ENCODE results near the gene MAD2L1BP. TPM values are rescaled to one million over a fixed set of nuclear protein-coding genes. Genes with fewer than 3 reads are reported as not detected.

MAD2L1BP gene
- total RNA-seq, 1 experiment from 2014 or later, result 30.1 TPM

DNA sequence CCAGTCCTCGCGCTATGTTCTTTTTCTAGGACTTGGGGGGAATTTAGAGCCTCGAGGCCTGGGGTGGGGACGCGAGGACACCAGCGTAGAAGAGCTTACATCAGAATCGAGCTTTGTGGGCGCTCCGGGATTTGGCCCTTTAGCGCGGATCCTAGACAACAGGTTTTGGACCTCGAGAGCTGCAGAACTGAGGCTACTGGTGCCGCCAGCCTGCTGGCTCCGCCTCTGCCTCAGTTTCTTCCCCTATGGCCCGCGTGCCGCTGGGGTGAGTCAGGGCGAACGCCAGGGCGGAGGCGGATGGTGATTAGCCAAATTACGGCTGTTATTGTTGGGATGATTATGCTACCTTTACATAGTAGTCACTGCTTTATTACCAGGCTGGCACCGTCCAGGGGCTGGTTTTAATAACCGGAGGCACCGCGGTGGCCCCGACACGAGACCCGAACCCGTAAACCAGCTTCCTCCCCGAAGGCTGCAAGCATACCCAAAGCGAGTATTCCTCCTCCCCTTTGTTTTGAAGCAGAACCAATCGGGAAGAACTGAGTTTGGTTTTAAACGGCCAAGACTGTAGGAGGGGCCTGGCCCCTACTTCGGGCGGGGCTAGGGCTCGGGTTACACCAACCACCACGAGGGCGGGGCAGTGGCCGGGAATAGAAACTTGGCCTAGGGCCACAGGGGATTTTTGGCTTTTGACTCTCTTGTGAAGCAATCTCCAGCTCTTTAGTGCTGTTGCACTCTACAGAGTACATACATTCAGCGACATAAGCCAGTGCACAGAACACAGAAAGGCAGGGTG is 5.9 kb upstream of the MAD2L1BP start (continued):
- TF ChIP-seq, protein P1, sequence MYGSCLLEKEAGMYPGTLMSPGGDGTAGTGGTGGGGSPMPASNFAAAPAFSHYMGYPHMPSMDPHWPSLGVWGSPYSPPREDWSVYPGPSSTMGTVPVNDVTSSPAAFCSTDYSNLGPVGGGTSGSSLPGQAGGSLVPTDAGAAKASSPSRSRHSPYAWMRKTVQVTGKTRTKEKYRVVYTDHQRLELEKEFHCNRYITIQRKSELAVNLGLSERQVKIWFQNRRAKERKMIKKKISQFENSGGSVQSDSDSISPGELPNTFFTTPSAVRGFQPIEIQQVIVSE (CRISPR knock-in tag; IDR thresholded peaks at IDR 0.05; ENCODE audit: borderline replicate concordance), result no peak
- TF ChIP-seq MYBL2 (CRISPR knock-in tag; IDR thresholded peaks at IDR 0.05) (peak; percentile 81), OVOL2 (CRISPR knock-in tag; IDR thresholded peaks at IDR 0.05; ENCODE audit: borderline replicate concordance) (no peak), GABPB1 (CRISPR knock-in tag; IDR thresholded peaks at IDR 0.05) (peak; percentile 64), SOX15 (CRISPR knock-in tag; IDR thresholded peaks at IDR 0.05) (no peak), HMGA2 (CRISPR knock-in tag; IDR thresholded peaks at IDR 0.05) (no peak), TCF7 (CRISPR knock-in tag; IDR thresholded peaks at IDR 0.05; ENCODE audit: low read depth) (no peak), FOXK1 (CRISPR knock-in tag; IDR thresholded peaks at IDR 0.05) (no peak; the same call in 1 of the 2 replicates), CREB1 (CRISPR knock-in tag; IDR thresholded peaks at IDR 0.05) (peak; percentile 38; the same call in 1 of the 2 replicates), ZNF219 (CRISPR knock-in tag; IDR thresholded peaks at IDR 0.05; ENCODE audit: borderline replicate concordance) (no peak), TP53 (CRISPR knock-in tag; IDR thresholded peaks at IDR 0.05) (no peak), FOXJ3 (CRISPR knock-in tag; IDR thresholded peaks at IDR 0.05; ENCODE audit: borderline replicate concordance) (no peak), NFYB (CRISPR knock-in tag; conservative IDR thresholded peaks at IDR 0.05; ENCODE audit: low read depth) (peak; percentile 46), NR2C2 (CRISPR knock-in tag; IDR thresholded peaks at IDR 0.05) (no peak), TEAD1 (CRISPR knock-in tag; IDR thresholded peaks at IDR 0.05) (0 out of 2 replicates have a peak, but pooled peaks have one; percentile 39), NR1H2 (CRISPR knock-in tag; IDR thresholded peaks at IDR 0.05) (no peak), SMAD3 (CRISPR knock-in tag; IDR thresholded peaks at IDR 0.05; ENCODE audit: borderline replicate concordance) (no peak), NFATC4 (CRISPR knock-in tag; IDR thresholded peaks at IDR 0.05) (no peak)
- TF ChIP-seq, protein P2, sequence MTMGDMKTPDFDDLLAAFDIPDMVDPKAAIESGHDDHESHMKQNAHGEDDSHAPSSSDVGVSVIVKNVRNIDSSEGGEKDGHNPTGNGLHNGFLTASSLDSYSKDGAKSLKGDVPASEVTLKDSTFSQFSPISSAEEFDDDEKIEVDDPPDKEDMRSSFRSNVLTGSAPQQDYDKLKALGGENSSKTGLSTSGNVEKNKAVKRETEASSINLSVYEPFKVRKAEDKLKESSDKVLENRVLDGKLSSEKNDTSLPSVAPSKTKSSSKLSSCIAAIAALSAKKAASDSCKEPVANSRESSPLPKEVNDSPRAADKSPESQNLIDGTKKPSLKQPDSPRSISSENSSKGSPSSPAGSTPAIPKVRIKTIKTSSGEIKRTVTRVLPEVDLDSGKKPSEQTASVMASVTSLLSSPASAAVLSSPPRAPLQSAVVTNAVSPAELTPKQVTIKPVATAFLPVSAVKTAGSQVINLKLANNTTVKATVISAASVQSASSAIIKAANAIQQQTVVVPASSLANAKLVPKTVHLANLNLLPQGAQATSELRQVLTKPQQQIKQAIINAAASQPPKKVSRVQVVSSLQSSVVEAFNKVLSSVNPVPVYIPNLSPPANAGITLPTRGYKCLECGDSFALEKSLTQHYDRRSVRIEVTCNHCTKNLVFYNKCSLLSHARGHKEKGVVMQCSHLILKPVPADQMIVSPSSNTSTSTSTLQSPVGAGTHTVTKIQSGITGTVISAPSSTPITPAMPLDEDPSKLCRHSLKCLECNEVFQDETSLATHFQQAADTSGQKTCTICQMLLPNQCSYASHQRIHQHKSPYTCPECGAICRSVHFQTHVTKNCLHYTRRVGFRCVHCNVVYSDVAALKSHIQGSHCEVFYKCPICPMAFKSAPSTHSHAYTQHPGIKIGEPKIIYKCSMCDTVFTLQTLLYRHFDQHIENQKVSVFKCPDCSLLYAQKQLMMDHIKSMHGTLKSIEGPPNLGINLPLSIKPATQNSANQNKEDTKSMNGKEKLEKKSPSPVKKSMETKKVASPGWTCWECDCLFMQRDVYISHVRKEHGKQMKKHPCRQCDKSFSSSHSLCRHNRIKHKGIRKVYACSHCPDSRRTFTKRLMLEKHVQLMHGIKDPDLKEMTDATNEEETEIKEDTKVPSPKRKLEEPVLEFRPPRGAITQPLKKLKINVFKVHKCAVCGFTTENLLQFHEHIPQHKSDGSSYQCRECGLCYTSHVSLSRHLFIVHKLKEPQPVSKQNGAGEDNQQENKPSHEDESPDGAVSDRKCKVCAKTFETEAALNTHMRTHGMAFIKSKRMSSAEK (CRISPR knock-in tag; IDR thresholded peaks at IDR 0.05; ENCODE audit: borderline replicate concordance), result peak; percentile 88; the same call in 1 of the 2 replicates
- TF ChIP-seq, protein P3, sequence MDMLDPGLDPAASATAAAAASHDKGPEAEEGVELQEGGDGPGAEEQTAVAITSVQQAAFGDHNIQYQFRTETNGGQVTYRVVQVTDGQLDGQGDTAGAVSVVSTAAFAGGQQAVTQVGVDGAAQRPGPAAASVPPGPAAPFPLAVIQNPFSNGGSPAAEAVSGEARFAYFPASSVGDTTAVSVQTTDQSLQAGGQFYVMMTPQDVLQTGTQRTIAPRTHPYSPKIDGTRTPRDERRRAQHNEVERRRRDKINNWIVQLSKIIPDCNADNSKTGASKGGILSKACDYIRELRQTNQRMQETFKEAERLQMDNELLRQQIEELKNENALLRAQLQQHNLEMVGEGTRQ (CRISPR knock-in tag; IDR thresholded peaks at IDR 0.05), result no peak
- TF ChIP-seq, protein P4, sequence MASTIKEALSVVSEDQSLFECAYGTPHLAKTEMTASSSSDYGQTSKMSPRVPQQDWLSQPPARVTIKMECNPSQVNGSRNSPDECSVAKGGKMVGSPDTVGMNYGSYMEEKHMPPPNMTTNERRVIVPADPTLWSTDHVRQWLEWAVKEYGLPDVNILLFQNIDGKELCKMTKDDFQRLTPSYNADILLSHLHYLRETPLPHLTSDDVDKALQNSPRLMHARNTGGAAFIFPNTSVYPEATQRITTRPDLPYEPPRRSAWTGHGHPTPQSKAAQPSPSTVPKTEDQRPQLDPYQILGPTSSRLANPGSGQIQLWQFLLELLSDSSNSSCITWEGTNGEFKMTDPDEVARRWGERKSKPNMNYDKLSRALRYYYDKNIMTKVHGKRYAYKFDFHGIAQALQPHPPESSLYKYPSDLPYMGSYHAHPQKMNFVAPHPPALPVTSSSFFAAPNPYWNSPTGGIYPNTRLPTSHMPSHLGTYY (CRISPR knock-in tag; IDR thresholded peaks at IDR 0.05), result no peak
- TF ChIP-seq, protein P5, sequence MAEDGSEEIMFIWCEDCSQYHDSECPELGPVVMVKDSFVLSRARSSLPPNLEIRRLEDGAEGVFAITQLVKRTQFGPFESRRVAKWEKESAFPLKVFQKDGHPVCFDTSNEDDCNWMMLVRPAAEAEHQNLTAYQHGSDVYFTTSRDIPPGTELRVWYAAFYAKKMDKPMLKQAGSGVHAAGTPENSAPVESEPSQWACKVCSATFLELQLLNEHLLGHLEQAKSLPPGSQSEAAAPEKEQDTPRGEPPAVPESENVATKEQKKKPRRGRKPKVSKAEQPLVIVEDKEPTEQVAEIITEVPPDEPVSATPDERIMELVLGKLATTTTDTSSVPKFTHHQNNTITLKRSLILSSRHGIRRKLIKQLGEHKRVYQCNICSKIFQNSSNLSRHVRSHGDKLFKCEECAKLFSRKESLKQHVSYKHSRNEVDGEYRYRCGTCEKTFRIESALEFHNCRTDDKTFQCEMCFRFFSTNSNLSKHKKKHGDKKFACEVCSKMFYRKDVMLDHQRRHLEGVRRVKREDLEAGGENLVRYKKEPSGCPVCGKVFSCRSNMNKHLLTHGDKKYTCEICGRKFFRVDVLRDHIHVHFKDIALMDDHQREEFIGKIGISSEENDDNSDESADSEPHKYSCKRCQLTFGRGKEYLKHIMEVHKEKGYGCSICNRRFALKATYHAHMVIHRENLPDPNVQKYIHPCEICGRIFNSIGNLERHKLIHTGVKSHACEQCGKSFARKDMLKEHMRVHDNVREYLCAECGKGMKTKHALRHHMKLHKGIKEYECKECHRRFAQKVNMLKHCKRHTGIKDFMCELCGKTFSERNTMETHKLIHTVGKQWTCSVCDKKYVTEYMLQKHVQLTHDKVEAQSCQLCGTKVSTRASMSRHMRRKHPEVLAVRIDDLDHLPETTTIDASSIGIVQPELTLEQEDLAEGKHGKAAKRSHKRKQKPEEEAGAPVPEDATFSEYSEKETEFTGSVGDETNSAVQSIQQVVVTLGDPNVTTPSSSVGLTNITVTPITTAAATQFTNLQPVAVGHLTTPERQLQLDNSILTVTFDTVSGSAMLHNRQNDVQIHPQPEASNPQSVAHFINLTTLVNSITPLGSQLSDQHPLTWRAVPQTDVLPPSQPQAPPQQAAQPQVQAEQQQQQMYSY (CRISPR knock-in tag; IDR thresholded peaks at IDR 0.05), result no peak
- TF ChIP-seq, protein P6, sequence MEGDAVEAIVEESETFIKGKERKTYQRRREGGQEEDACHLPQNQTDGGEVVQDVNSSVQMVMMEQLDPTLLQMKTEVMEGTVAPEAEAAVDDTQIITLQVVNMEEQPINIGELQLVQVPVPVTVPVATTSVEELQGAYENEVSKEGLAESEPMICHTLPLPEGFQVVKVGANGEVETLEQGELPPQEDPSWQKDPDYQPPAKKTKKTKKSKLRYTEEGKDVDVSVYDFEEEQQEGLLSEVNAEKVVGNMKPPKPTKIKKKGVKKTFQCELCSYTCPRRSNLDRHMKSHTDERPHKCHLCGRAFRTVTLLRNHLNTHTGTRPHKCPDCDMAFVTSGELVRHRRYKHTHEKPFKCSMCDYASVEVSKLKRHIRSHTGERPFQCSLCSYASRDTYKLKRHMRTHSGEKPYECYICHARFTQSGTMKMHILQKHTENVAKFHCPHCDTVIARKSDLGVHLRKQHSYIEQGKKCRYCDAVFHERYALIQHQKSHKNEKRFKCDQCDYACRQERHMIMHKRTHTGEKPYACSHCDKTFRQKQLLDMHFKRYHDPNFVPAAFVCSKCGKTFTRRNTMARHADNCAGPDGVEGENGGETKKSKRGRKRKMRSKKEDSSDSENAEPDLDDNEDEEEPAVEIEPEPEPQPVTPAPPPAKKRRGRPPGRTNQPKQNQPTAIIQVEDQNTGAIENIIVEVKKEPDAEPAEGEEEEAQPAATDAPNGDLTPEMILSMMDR (IDR thresholded peaks at IDR 0.05), result no peak
- TF ChIP-seq, protein P7, sequence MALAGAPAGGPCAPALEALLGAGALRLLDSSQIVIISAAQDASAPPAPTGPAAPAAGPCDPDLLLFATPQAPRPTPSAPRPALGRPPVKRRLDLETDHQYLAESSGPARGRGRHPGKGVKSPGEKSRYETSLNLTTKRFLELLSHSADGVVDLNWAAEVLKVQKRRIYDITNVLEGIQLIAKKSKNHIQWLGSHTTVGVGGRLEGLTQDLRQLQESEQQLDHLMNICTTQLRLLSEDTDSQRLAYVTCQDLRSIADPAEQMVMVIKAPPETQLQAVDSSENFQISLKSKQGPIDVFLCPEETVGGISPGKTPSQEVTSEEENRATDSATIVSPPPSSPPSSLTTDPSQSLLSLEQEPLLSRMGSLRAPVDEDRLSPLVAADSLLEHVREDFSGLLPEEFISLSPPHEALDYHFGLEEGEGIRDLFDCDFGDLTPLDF (CRISPR knock-in tag; IDR thresholded peaks at IDR 0.05), result 0 out of 2 replicates have a peak, but pooled peaks have one; percentile 44

Data from WTC11 (cell line).